ENCODE data around the gene SLC29A3. TPM values are rescaled to one million over a fixed set of nuclear protein-coding genes. Genes with fewer than 3 reads are reported as not detected.
"Not testable (repeated sequence)": the region's sequence is repeated elsewhere in the genome, so short reads cannot be mapped to it uniquely, and the experiment has no call there.

The SLC29A3 gene
- total and polyA plus RNA-seq, 2 donors = 4.8 to 8.3 TPM

DNA sequence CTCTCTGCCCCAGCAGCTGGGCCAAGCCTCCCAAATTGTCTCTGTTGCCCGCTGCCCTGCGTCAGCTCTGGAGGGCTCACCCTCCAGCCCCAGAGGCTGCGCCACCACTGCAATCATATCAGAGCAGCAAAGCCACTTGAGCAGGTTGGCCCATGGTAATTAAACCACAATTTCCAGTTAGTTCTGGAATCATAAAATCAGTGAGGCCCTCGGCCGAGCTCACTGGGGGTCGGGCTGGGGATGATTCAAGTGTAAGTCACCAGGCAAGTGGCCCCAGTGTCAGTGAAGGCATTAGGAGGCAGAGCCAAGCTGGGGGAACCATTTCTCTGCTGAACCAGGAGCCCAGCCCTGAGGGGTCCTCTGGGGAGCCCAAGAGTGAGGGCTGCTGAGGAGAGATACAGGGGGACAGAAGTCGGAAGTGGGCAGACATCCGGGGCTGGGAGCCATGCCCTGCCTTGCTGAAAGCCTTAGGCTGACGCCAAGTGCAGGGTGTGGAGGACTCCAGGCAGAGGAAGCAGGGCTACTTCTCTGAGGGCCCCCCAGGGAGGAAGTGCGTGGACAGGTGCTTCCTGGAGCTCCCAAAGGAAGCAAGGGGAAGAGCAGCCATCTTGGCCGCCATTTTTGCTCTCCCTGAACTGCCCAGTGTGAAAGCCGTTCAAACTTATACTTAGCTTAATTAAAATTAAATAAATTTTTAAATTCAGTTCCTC is 29.5 kb upstream of the SLC29A3 start:
- H3K4me3 ChIP-seq (ENCODE audit: low read depth, low read length) = no peak overlapping the region
- H3K36me3 ChIP-seq (ENCODE audit: insufficient read depth) = no peaks in the 10 kb centered on the region
- no peak for DNase-seq (ENCODE audit: extremely low spot score)
- H3K4me1 ChIP-seq (ENCODE audit: insufficient read depth) = no peaks in the 10 kb centered on the region
- no peak overlapping the region for H3K27ac ChIP-seq (ENCODE audit: low read depth)
- 86% methylated on average over 12 of the region's 12 CpGs for WGBS

- 92% methylated on average over 3 of the region's 3 CpGs for WGBS
- Histone ChIP-seq H3K4me1 (ENCODE audit: insufficient read depth) (no peaks in the 10 kb centered on the region), H3K36me3 (ENCODE audit: insufficient read depth) (no peaks in the 10 kb centered on the region), H3K27ac (ENCODE audit: low read depth) (no peak overlapping the region), H3K4me3 (ENCODE audit: low read depth, low read length) (no peak overlapping the region)
- no peak for DNase-seq (ENCODE audit: extremely low spot score)
Observed at GRCh38 chr10:71290331-71290730, 28.7 kb upstream of the SLC29A3 start.

DNA sequence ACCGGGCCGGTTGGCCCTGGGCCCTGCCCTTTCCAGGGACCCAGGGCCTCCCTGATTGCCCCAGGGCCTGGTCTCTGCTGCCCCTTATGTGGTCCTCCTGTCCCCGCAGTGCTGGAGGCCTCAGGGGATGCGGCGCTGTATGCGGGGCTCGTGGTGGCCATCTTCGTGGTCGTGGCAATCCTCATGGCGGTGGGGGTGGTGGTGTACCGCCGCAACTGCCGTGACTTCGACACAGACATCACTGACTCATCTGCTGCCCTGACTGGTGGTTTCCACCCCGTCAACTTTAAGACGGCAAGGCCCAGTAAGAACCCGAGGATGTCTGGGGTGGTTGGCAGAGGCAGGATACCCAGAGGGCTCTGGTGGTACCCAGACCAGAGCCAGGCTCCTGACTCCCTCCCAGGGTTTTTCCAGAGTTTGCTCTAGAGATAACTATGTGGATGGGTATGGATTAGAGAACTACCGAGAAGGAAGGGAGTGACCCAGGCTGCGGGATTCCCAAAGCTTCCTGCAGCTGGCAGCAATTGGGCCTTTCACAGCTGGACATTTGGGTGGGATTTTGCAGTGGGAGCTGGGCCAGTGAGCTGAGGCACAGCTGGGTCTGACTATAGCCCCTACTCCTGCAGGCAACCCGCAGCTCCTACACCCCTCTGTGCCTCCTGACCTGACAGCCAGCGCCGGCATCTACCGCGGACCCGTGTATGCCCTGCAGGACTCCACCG is 28.1 kb upstream of the SLC29A3 start:
- H3K4me3 ChIP-seq (ENCODE audit: low read depth, low read length) = no peak overlapping the region
- no peaks in the 10 kb centered on the region for H3K4me1 ChIP-seq (ENCODE audit: insufficient read depth)
- no peak for DNase-seq (ENCODE audit: extremely low spot score)
- WGBS = 92% methylated on average over 26 of the region's 26 CpGs
- no peak overlapping the region for H3K27ac ChIP-seq (ENCODE audit: low read depth)
- no peaks in the 10 kb centered on the region for H3K36me3 ChIP-seq (ENCODE audit: insufficient read depth)

DNA sequence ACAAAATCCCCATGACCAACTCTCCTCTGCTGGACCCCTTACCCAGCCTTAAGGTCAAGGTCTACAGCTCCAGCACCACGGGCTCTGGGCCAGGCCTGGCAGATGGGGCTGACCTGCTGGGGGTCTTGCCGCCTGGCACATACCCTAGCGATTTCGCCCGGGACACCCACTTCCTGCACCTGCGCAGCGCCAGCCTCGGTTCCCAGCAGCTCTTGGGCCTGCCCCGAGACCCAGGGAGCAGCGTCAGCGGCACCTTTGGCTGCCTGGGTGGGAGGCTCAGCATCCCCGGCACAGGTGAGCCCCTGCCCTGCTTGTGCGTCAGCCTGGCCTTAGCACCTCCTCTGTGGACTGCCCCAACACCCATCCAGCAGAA is 27.5 kb upstream of the SLC29A3 start:
- no peak overlapping the region for H3K27ac ChIP-seq (ENCODE audit: low read depth)
- H3K4me3 ChIP-seq (ENCODE audit: low read depth, low read length) = no peak overlapping the region
- no peak for DNase-seq (ENCODE audit: extremely low spot score)
- H3K36me3 ChIP-seq (ENCODE audit: insufficient read depth) = no peaks in the 10 kb centered on the region
- no peaks in the 10 kb centered on the region for H3K4me1 ChIP-seq (ENCODE audit: insufficient read depth)
- WGBS = 91% methylated on average over 13 of the region's 13 CpGs

DNA sequence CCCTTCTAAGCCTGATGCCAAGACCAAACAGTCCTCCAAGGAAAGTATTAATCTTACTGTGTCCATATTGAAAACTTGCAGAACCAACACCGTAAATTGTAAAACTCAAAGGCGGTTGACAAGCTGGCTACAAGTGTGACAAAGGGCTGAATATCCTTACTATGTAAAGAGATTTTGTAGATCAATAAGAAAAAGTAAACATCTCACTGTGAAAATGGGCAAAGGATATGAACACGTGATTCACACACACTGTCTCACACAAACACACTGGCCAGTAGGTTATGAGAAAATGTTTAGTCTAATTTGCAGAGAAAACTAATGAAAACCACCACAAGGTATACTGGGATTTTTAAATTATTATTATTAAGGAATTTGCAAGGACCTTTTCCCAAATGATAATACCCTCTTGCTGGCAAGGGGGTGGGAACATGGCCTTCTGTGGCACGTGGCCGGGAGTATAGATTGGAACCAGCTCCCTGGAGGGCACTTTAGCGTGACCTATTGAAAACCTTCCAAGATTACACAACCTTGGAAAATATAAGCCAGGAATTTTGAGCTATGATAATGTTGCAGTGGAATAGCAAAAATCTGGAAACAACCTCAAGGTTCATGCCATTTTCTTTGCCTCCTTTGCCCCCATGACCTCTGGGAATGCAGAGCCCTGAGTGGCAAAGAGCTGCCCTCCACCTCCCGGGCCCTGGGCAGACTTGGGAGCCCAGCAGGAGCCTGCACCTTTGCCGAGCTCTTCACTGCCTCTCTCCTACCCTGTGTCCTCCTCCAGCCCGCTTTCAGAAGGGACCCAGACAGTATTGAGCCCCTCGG is 26.2 kb upstream of the SLC29A3 start:
- H3K4me1 ChIP-seq (ENCODE audit: insufficient read depth) = no peaks in the 10 kb centered on the region
- no peak for DNase-seq (ENCODE audit: extremely low spot score)

GRCh38 chr10:71293446-71294084 is 25.5 kb upstream of the SLC29A3 start:
- no peak overlapping the region for H3K27ac ChIP-seq (ENCODE audit: low read depth)
- 92% methylated on average over 19 of the region's 19 CpGs for whole genome bisulfite sequencing

More for the DNA sequence above, 26.2 kb upstream of the SLC29A3 start:
- Histone ChIP-seq H3K27ac (ENCODE audit: low read depth) (no peak overlapping the region), H3K4me3 (ENCODE audit: low read depth, low read length) (no peak overlapping the region), H3K36me3 (ENCODE audit: insufficient read depth) (no peaks in the 10 kb centered on the region)
- WGBS = 89% methylated on average over 10 of the region's 10 CpGs

GRCh38 chr10:71294091-71294561 is 24.9 kb upstream of the SLC29A3 start:
- Histone ChIP-seq H3K4me1 (ENCODE audit: insufficient read depth) (no peaks in the 10 kb centered on the region), H3K27ac (ENCODE audit: low read depth) (no peak overlapping the region), H3K36me3 (ENCODE audit: insufficient read depth) (no peaks in the 10 kb centered on the region), H3K4me3 (ENCODE audit: low read depth, low read length) (no peak overlapping the region)
- no peak for DNase-seq (ENCODE audit: extremely low spot score)
- 89% methylated on average over 6 of the region's 6 CpGs for WGBS

More at GRCh38 chr10:71293446-71294084, 25.5 kb upstream of the SLC29A3 start:
- no peaks in the 10 kb centered on the region for H3K36me3 ChIP-seq (ENCODE audit: insufficient read depth)
- no peaks in the 10 kb centered on the region for H3K4me1 ChIP-seq (ENCODE audit: insufficient read depth)
- no peak for DNase-seq (ENCODE audit: extremely low spot score)
- H3K4me3 ChIP-seq (ENCODE audit: low read depth, low read length) = no peak overlapping the region

DNA sequence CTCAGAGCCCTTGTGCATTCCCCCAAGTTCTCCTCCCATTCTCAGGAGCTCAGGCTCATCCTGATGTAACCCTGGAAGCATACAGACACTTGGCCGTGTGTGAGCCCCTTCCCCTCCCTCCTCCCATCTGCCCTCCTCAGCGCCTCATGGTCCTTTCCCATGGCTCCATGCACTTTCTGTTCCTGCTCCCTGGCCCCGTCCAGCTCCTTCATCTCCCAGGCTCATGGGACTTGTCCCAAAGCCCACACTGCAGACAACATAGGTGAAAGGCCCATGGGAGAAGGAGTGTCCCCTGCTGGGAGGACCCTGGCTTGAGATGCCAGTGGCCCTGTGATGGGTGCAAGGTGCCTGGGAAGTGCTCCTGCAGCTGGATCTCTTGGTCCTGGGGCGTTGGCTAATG is 24.2 kb upstream of the SLC29A3 start:
- Histone ChIP-seq H3K27ac (ENCODE audit: low read depth) (no peak overlapping the region), H3K4me3 (ENCODE audit: low read depth, low read length) (no peak overlapping the region), H3K4me1 (ENCODE audit: insufficient read depth) (no peaks in the 10 kb centered on the region), H3K36me3 (ENCODE audit: insufficient read depth) (no peaks in the 10 kb centered on the region)
- WGBS = 90% methylated on average over 4 of the region's 4 CpGs
- no peak for DNase-seq (ENCODE audit: extremely low spot score)

DNA sequence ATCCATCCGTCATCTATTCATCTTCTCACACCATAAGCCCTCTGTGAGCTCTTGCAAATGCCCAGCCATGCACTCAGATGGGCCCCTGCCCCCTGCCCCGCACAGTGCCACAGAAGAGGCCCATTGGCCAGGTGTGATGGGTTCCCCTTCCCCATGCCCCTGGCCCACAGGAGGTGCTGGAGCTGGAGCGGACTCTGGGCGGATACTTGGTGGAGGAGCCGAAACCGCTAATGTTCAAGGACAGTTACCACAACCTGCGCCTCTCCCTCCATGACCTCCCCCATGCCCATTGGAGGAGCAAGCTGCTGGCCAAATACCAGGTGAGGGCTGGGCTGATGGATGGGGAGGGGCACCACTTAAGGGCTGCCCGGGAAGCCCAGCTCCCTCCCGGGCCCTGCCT is 23.4 kb upstream of the SLC29A3 start:
- Histone ChIP-seq H3K4me3 (ENCODE audit: low read depth, low read length) (no peak overlapping the region), H3K27ac (ENCODE audit: low read depth) (no peak overlapping the region), H3K4me1 (ENCODE audit: insufficient read depth) (no peaks in the 10 kb centered on the region), H3K36me3 (ENCODE audit: insufficient read depth) (no peaks in the 10 kb centered on the region)
- WGBS = 90% methylated on average over 9 of the region's 9 CpGs
- no peak for DNase-seq (ENCODE audit: extremely low spot score)

GRCh38 chr10:71296086-71296485 is 23.0 kb upstream of the SLC29A3 start:
- H3K36me3 ChIP-seq (ENCODE audit: insufficient read depth) = no peaks in the 10 kb centered on the region
- H3K27ac ChIP-seq (ENCODE audit: low read depth) = no peak overlapping the region
- 65% methylated on average over 5 of the region's 5 CpGs for WGBS
- no peak for DNase-seq (ENCODE audit: extremely low spot score)
- H3K4me1 ChIP-seq (ENCODE audit: insufficient read depth) = no peaks in the 10 kb centered on the region
- no peak overlapping the region for H3K4me3 ChIP-seq (ENCODE audit: low read depth, low read length)

DNA sequence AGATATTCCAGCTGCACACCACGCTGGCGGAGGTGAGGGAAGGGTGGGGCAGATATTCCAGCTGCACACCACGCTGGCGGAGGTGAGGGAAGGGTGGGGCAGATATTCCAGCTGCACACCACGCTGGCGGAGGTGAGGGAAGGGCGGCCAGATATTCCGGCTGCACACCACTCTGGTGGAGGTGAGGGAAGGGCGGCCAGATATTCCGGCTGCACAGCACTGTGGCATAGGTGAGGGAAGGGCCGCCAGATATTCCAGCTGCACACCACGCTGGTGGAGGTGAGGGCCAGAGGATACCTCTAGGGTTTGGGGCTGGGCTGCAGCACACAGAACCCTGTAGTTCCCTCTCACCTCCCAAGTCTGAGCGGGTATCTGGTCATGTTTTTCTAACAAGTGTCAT is 22.2 kb upstream of the SLC29A3 start:
- not testable (repeated sequence) for H3K4me3 ChIP-seq (ENCODE audit: low read depth, low read length); DNase-seq (ENCODE audit: extremely low spot score); H3K36me3 ChIP-seq (ENCODE audit: insufficient read depth); H3K4me1 ChIP-seq (ENCODE audit: insufficient read depth); H3K27ac ChIP-seq (ENCODE audit: low read depth)
- WGBS = 78% methylated on average over 11 of the region's 13 CpGs

DNA sequence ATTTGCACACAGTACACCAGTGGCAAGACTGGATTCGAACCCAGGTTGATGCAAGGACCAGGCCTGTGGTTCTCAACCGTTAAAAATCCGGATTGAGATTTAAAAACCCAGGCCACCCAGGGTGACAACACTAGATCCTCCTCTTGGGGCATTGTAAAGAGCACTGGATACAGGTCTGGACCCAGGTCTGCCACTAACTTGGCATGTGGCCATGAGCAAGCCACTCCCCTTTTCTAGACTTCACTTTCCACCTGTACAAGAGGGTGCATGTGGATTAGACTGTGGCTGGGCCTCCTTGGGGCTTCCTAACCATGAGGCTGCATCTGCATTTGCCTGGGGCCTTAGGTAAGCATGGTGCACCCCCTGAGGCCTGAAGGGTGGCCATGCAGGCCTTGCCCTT is 21.7 kb upstream of the SLC29A3 start:
- H3K4me3 ChIP-seq (ENCODE audit: low read depth, low read length) = no peak overlapping the region
- no peaks in the 10 kb centered on the region for H3K36me3 ChIP-seq (ENCODE audit: insufficient read depth)
- no peak overlapping the region for H3K27ac ChIP-seq (ENCODE audit: low read depth)
- DNase-seq (ENCODE audit: extremely low spot score) = no peak
- WGBS = 81% methylated on average over 3 of the region's 3 CpGs
- H3K4me1 ChIP-seq (ENCODE audit: insufficient read depth) = no peaks in the 10 kb centered on the region

- Histone ChIP-seq H3K4me1 (ENCODE audit: insufficient read depth) (no peaks in the 10 kb centered on the region), H3K27ac (ENCODE audit: low read depth) (no peak overlapping the region), H3K36me3 (ENCODE audit: insufficient read depth) (no peaks in the 10 kb centered on the region), H3K4me3 (ENCODE audit: low read depth, low read length) (no peak overlapping the region)
- no peak for DNase-seq (ENCODE audit: extremely low spot score)
- 89% methylated on average over 14 of the region's 14 CpGs for WGBS
Observed at GRCh38 chr10:71299071-71299785, 19.8 kb upstream of the SLC29A3 start.
